ENCODE results near the gene TDRD1. TPM values are rescaled to one million over a fixed set of nuclear protein-coding genes. Genes with fewer than 3 reads are reported as not detected.

Gene TDRD1
- total RNA-seq, 1 donor from 2014 or later, result not detected

GRCh38 chr10:114239117-114239993 is 60.2 kb downstream of the TDRD1 start, which contains the start of gene VWA2:
Gene VWA2 (plus strand): TSS chr10:114239254. CDS start chr10:114248714, 9,460 bp downstream.
- Mint-ChIP-seq H3K4me1 (ENCODE audit: low read depth) (peaks cover 7% of the 10 kb centered on the region), H3K4me3 (ENCODE audit: unreplicated experiment) (peak within 1 kb of the TSS; percentile 60), H3K27me3 (ENCODE audit: low read depth) (peaks cover 68% of the 10 kb centered on the region), H3K9me3 (ENCODE audit: low read depth) (no peaks in the 10 kb centered on the region), H3K36me3 (ENCODE audit: low read depth) (no peaks in the 10 kb centered on the region), H3K27ac (ENCODE audit: unreplicated experiment) (no peak within 1 kb of the TSS)
- TF ChIP-seq CTCF (IDR thresholded peaks at IDR 0.05), result peak; percentile 62
- no peak for DNase-seq (ENCODE audit: low spot score)

GRCh38 chr10:114239994-114240345 is 60.8 kb downstream of the TDRD1 start:
- no peak for TF ChIP-seq CTCF (IDR thresholded peaks at IDR 0.05)
- Mint-ChIP-seq H3K4me1 (ENCODE audit: low read depth) (peaks cover 7% of the 10 kb centered on the region), H3K9me3 (ENCODE audit: low read depth) (no peaks in the 10 kb centered on the region), H3K27ac (ENCODE audit: unreplicated experiment) (no peak overlapping the region), H3K27me3 (ENCODE audit: low read depth) (peaks cover 69% of the 10 kb centered on the region), H3K4me3 (ENCODE audit: unreplicated experiment) (no peak overlapping the region), H3K36me3 (ENCODE audit: low read depth) (no peaks in the 10 kb centered on the region)
- no peak for DNase-seq (ENCODE audit: low spot score)

- no peak overlapping the region for H3K4me3 Mint-ChIP-seq (ENCODE audit: unreplicated experiment)
- H3K4me1 Mint-ChIP-seq (ENCODE audit: low read depth), result peaks cover 7% of the 10 kb centered on the region
- peaks cover 60% of the 10 kb centered on the region for H3K27me3 Mint-ChIP-seq (ENCODE audit: low read depth)
- no peaks in the 10 kb centered on the region for H3K9me3 Mint-ChIP-seq (ENCODE audit: low read depth)
- DNase-seq (ENCODE audit: low spot score), result no peak
- no peak for TF ChIP-seq CTCF (IDR thresholded peaks at IDR 0.05)
- no peaks in the 10 kb centered on the region for H3K36me3 Mint-ChIP-seq (ENCODE audit: low read depth)
- no peak overlapping the region for H3K27ac Mint-ChIP-seq (ENCODE audit: unreplicated experiment)
These were observed 63.1 kb downstream of the TDRD1 start for GRCh38 chr10:114242235-114242634.

GRCh38 chr10:114243661-114244060 is 64.5 kb downstream of the TDRD1 start:
- Mint-ChIP-seq H3K9me3 (ENCODE audit: low read depth) (no peaks in the 10 kb centered on the region), H3K4me3 (ENCODE audit: unreplicated experiment) (no peak overlapping the region), H3K4me1 (ENCODE audit: low read depth) (peaks cover 5% of the 10 kb centered on the region), H3K27ac (ENCODE audit: unreplicated experiment) (no peak overlapping the region), H3K36me3 (ENCODE audit: low read depth) (no peaks in the 10 kb centered on the region), H3K27me3 (ENCODE audit: low read depth) (peaks cover 60% of the 10 kb centered on the region)
- TF ChIP-seq CTCF (IDR thresholded peaks at IDR 0.05), result no peak
- DNase-seq (ENCODE audit: low spot score), result no peak

- no peak overlapping the region for H3K4me3 Mint-ChIP-seq (ENCODE audit: unreplicated experiment)
- H3K9me3 Mint-ChIP-seq (ENCODE audit: low read depth), result no peaks in the 10 kb centered on the region
- no peaks in the 10 kb centered on the region for H3K36me3 Mint-ChIP-seq (ENCODE audit: low read depth)
- no peak for TF ChIP-seq CTCF (IDR thresholded peaks at IDR 0.05)
- no peak overlapping the region for H3K27ac Mint-ChIP-seq (ENCODE audit: unreplicated experiment)
- peaks cover 55% of the 10 kb centered on the region for H3K27me3 Mint-ChIP-seq (ENCODE audit: low read depth)
- H3K4me1 Mint-ChIP-seq (ENCODE audit: low read depth), result peaks cover under 1% of the 10 kb centered on the region
- no peak for DNase-seq (ENCODE audit: low spot score)
These were observed 65.0 kb downstream of the TDRD1 start for GRCh38 chr10:114244126-114244525.
